VCaP (cell line): ENCODE measurements around the gene KLHDC10.
"Not testable (repeated sequence)": the region's sequence is repeated elsewhere in the genome, so short reads cannot be mapped to it uniquely, and the experiment has no call there.

Experiments used
- H3K27ac ChIP-seq: fragments of 450-650 bp; 2 replicates; pipeline ENCODE4 v1.5.1; 2017
- TF ChIP-seq, protein P1 (sequence below): fragments of 450-650 bp; conservative IDR thresholded peaks from 2 replicates; pipeline ENCODE4 v1.5.1; 2017; ENCODE audit warnings: mild to moderate bottlenecking, moderate library complexity

KLHDC10 gene

DNA sequence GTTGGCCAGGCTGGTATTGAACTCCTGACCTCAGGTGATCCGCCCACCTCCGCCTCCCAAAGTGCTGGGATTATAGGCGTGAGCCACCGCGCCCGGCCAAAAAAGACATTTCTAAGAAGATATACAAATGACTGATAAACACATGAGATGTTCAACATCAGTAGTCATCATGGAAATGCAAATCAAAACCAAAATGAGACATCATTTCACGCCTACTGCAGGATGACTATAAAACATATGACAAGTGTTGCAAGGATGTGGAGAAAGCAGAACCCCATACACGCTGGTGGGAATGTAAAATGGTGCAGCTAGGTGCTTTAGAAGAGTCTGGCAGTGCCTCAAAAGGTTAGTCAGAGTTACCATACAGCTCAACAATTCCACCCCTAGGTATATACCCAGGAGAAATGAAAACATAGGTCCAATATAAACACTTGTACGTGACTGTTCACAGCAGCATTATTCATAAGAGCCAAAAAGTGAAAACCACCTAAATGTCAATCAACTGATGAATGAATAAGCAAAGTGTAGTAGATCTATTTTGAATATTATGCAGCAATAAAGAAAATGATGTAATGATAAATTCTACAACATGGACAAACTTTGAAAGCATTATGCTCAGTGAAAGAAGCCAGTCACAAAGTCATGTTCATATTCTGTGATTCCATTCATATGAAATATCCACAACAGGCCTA is 110.4 kb downstream of the KLHDC10 start:
- TF ChIP-seq, protein P1, sequence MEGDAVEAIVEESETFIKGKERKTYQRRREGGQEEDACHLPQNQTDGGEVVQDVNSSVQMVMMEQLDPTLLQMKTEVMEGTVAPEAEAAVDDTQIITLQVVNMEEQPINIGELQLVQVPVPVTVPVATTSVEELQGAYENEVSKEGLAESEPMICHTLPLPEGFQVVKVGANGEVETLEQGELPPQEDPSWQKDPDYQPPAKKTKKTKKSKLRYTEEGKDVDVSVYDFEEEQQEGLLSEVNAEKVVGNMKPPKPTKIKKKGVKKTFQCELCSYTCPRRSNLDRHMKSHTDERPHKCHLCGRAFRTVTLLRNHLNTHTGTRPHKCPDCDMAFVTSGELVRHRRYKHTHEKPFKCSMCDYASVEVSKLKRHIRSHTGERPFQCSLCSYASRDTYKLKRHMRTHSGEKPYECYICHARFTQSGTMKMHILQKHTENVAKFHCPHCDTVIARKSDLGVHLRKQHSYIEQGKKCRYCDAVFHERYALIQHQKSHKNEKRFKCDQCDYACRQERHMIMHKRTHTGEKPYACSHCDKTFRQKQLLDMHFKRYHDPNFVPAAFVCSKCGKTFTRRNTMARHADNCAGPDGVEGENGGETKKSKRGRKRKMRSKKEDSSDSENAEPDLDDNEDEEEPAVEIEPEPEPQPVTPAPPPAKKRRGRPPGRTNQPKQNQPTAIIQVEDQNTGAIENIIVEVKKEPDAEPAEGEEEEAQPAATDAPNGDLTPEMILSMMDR = no peak
- H3K27ac ChIP-seq = no peak overlapping the region

DNA sequence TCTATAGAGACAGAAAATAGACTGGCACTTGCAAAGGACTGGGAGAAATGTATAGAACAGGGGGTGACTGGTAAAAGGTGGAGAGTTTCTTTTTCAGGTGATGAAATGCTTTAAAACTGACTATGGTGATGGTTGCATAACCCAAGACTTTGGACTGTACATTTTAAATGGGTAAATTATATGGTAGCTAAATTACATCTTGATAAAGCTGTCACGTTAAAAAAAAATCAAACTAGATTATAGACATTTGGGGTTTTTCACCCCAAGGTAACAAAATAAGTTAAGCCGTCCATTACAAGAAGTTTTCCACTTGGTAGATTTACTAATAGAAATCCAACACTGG is 110.9 kb downstream of the KLHDC10 start:
- TF ChIP-seq, protein P1 = no peak
- no peak overlapping the region for H3K27ac ChIP-seq

DNA sequence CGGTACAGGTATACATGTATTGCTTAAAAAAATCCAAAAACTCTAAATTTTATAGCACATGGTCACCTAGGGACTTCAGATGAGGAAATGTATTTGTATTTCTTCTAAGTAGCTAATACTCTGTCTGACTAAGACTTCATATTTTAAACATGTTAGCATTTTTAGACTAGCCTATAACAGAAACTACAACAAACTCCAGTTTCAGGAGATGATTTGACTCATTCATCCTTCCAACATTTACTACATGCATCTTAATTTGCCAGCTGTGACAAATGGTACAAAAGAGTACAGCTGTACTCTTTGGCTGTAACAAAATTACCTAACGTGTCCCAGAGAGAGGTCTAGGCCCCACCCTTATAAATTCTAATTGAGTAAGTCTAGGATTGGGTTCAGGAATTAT is 112.7 kb downstream of the KLHDC10 start:
- TF ChIP-seq, protein P1 = no peak

DNA sequence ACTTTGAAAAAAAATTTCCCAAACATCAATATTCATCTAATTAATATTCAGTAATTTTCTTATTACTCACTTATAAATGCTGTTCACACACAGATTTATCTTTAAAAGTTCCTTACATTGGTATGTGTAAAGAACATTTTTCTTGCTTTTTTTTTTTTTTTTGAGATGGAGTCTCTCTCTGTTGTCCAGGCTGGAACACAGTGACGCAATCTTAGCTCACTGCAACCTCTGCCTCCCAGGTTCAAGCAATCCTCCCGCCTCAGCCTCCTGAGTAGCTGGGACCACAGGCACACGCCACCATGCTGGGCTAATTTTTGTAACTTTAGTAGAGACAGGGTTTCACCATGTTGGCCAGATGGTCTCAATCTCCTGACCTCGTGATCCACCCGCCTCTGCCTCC is 114.0 kb downstream of the KLHDC10 start:
- not testable (repeated sequence) for H3K27ac ChIP-seq

More for the DNA sequence above, 112.7 kb downstream of the KLHDC10 start:
- no peak overlapping the region for H3K27ac ChIP-seq
